HepG2 (cell line): ENCODE data around the gene TIMM9. TPM values are rescaled to one million over a fixed set of nuclear protein-coding genes. Genes with fewer than 3 reads are reported as not detected.

ENCODE experiments used
- CBX5 ChIP-seq: sonication (generic); formaldehyde crosslinking; IDR thresholded peaks from 2 replicates; pipeline ENCODE4 v1.4.0; 2020; ENCODE audit warnings: missing genetic modification reagents, borderline replicate concordance
- ELF1 ChIP-seq: sonication (generic); formaldehyde crosslinking; IDR thresholded peaks from 2 replicates; pipeline ENCODE4 v1.4.0; 2020; ENCODE audit warnings: missing genetic modification reagents
- MXI1 ChIP-seq: IDR thresholded peaks from 3 replicates; pipeline ENCODE4 v1.6.1; 2012; ENCODE audit warnings: low read depth, low read length, inconsistent platforms, borderline replicate concordance
- PAXIP1 ChIP-seq: sonication (generic); formaldehyde crosslinking; conservative IDR thresholded peaks from 2 replicates; pipeline ENCODE4 v1.4.0; 2020; ENCODE audit warnings: mild to moderate bottlenecking, missing genetic modification reagents, moderate library complexity
- POGZ ChIP-seq: sonication (generic); formaldehyde crosslinking; IDR thresholded peaks from 2 replicates; pipeline ENCODE4 v1.4.0; 2020; ENCODE audit warnings: mild to moderate bottlenecking, missing genetic modification reagents
- ZBTB39 ChIP-seq: sonication (generic); formaldehyde crosslinking; IDR thresholded peaks from 2 replicates; pipeline ENCODE4 v1.5.0; 2020; ENCODE audit warnings: missing genetic modification reagents
- ZNF264 ChIP-seq: sonication (generic); formaldehyde crosslinking; IDR thresholded peaks from 2 replicates; pipeline ENCODE4 v1.4.0; 2020; ENCODE audit warnings: missing genetic modification reagents
- ZSCAN12 ChIP-seq: sonication (generic); formaldehyde crosslinking; IDR thresholded peaks from 2 replicates; pipeline ENCODE4 v1.9.0; 2021; ENCODE audit warnings: mild to moderate bottlenecking, missing genetic modification reagents
- polyA plus RNA-seq, 8 experiments: library from polyadenylated mRNA; depleted of rRNA in 3 of 8; stranded (reverse) in 7 of 8; unstranded in 1 of 8; fragments of >200 nt; fragmentation: Illumina TruSeq in 4 of 8; extraction: Trizol in 4 of 8; gene quantifications; 2 replicates each; pipeline versions ENCODE4 v1.2.1 to v1.2.3, GENCODE V29; 2011 to 2016; ENCODE audit warnings: low read depth in 4 of 8, missing spikeins in 1 of 8, mixed read lengths in 1 of 8; ENCODE audit not compliant: insufficient read depth in 1 of 8
- total RNA-seq, 5 experiments: library from RNA; depleted of rRNA; stranded (reverse); fragments of >200 nt; fragmentation: Illumina TruSeq; extraction: Trizol; gene quantifications; 2 replicates each; pipeline ENCODE4 v1.2.3, GENCODE V29; 2016; ENCODE audit warnings: low read depth in 1 of 5
- TF ChIP-seq, protein P1 (sequence below): fragments of 450-650 bp; IDR thresholded peaks from 2 replicates; pipeline ENCODE4 v1.6.1; 2017
- TF ChIP-seq, protein P2 (sequence below): sonication (generic); formaldehyde crosslinking; IDR thresholded peaks from 2 replicates; pipeline ENCODE4 v1.4.0; 2020; ENCODE audit warnings: missing genetic modification reagents, borderline replicate concordance
- TF ChIP-seq, protein P3 (sequence below): sonication (generic); formaldehyde crosslinking; IDR thresholded peaks from 2 replicates; pipeline ENCODE4 v1.4.0; 2020; ENCODE audit warnings: missing genetic modification reagents

The TIMM9 gene
- total and polyA plus RNA-seq, 2 of the 13 experiments (the other 11 are each of a cell fraction or from before 2014, with no cell fraction given): 30.5 to 42.5 TPM

DNA sequence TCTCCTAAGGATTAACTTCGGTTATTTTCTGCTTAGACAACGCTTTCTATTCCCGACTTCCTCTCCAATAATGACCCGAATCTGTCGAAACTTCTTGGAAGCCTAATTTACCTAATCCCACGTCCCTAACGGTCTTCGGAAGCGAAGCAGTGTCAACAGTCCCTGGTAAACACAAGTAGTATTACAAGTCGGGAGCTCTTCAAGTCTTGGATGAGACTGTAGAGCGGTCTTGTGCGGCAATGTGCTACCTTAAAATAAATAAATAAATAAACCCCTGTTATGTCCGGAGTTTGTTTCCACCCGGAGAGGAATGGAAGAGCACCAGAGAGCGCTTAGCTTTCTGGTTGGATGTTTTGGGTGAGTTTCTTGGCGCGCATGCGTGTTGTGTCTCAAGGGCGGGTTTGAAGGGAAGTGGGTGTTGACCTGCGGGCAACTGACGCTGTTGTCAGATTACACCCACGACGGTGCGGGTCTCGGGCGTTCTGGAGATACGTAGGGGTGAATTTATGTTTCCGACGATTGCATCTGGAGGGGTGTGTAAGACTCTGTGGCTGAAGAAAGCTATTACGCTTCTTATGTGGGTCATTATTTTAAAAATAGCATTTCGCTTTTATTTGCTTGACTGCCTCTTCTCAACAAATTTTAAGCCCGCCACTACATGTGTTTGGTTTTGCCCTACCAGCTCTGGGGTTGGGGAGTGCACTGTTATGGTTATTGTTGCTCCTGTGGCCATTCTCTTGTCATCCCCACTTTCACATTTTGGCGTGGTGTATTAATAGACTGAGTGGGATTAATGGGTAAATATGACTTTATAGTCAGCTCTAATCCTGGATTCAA is at the start of gene TIMM9, which contains the start of gene KIAA0586 (continued):
- TF ChIP-seq PAXIP1 (CRISPR knock-in tag): 0 out of 2 replicates have a peak, but pooled peaks have one; percentile 37
- peak; percentile 90 for TF ChIP-seq POGZ (CRISPR knock-in tag)
- no peak for TF ChIP-seq ZNF264 (CRISPR knock-in tag)
- no peak; the same call in 1 of the 2 replicates for TF ChIP-seq ZSCAN12 (CRISPR knock-in tag)
- TF ChIP-seq ZBTB39: no peak
- TF ChIP-seq MXI1: peak; percentile 80; the same call in 1 of the 3 replicates
- TF ChIP-seq, protein P1, sequence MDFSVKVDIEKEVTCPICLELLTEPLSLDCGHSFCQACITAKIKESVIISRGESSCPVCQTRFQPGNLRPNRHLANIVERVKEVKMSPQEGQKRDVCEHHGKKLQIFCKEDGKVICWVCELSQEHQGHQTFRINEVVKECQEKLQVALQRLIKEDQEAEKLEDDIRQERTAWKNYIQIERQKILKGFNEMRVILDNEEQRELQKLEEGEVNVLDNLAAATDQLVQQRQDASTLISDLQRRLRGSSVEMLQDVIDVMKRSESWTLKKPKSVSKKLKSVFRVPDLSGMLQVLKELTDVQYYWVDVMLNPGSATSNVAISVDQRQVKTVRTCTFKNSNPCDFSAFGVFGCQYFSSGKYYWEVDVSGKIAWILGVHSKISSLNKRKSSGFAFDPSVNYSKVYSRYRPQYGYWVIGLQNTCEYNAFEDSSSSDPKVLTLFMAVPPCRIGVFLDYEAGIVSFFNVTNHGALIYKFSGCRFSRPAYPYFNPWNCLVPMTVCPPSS: no peak
- peak; percentile 58; the same call in 1 of the 2 replicates for TF ChIP-seq CBX5
- TF ChIP-seq ELF1 (CRISPR knock-in tag): peak; percentile 70; the same call in 1 of the 2 replicates
- TF ChIP-seq, protein P2, sequence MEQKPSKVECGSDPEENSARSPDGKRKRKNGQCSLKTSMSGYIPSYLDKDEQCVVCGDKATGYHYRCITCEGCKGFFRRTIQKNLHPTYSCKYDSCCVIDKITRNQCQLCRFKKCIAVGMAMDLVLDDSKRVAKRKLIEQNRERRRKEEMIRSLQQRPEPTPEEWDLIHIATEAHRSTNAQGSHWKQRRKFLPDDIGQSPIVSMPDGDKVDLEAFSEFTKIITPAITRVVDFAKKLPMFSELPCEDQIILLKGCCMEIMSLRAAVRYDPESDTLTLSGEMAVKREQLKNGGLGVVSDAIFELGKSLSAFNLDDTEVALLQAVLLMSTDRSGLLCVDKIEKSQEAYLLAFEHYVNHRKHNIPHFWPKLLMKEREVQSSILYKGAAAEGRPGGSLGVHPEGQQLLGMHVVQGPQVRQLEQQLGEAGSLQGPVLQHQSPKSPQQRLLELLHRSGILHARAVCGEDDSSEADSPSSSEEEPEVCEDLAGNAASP (CRISPR knock-in tag): 0 out of 2 replicates have a peak, but pooled peaks have one; percentile 16
- TF ChIP-seq, protein P3, sequence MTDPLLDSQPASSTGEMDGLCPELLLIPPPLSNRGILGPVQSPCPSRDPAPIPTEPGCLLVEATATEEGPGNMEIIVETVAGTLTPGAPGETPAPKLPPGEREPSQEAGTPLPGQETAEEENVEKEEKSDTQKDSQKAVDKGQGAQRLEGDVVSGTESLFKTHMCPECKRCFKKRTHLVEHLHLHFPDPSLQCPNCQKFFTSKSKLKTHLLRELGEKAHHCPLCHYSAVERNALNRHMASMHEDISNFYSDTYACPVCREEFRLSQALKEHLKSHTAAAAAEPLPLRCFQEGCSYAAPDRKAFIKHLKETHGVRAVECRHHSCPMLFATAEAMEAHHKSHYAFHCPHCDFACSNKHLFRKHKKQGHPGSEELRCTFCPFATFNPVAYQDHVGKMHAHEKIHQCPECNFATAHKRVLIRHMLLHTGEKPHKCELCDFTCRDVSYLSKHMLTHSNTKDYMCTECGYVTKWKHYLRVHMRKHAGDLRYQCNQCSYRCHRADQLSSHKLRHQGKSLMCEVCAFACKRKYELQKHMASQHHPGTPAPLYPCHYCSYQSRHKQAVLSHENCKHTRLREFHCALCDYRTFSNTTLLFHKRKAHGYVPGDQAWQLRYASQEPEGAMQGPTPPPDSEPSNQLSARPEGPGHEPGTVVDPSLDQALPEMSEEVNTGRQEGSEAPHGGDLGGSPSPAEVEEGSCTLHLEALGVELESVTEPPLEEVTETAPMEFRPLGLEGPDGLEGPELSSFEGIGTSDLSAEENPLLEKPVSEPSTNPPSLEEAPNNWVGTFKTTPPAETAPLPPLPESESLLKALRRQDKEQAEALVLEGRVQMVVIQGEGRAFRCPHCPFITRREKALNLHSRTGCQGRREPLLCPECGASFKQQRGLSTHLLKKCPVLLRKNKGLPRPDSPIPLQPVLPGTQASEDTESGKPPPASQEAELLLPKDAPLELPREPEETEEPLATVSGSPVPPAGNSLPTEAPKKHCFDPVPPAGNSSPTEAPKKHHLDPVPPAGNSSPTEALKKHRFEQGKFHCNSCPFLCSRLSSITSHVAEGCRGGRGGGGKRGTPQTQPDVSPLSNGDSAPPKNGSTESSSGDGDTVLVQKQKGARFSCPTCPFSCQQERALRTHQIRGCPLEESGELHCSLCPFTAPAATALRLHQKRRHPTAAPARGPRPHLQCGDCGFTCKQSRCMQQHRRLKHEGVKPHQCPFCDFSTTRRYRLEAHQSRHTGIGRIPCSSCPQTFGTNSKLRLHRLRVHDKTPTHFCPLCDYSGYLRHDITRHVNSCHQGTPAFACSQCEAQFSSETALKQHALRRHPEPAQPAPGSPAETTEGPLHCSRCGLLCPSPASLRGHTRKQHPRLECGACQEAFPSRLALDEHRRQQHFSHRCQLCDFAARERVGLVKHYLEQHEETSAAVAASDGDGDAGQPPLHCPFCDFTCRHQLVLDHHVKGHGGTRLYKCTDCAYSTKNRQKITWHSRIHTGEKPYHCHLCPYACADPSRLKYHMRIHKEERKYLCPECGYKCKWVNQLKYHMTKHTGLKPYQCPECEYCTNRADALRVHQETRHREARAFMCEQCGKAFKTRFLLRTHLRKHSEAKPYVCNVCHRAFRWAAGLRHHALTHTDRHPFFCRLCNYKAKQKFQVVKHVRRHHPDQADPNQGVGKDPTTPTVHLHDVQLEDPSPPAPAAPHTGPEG (CRISPR knock-in tag): 0 out of 2 replicates have a peak, but pooled peaks have one; percentile 6
